GM18868 (cell line): ENCODE measurements around the gene B4GALNT1.
"Not testable (repeated sequence)": the region's sequence is repeated elsewhere in the genome, so short reads cannot be mapped to it uniquely, and the experiment has no call there.

Experiments
- ATAC-seq: cut with Tn5 transposase; IDR thresholded peaks from one replicate; pipeline ENCODE4 v1.9.1; 2021; ENCODE audit warnings: mild to moderate bottlenecking, moderate library complexity; ENCODE audit not compliant: unreplicated experiment

Gene B4GALNT1

GRCh38 chr12:57632958-57633840 is at the start of gene B4GALNT1:
Gene B4GALNT1 (minus strand): TSS chr12:57633201. CDS start chr12:57632132, 1,069 bp downstream.
- peak; percentile 88 for ATAC-seq

DNA sequence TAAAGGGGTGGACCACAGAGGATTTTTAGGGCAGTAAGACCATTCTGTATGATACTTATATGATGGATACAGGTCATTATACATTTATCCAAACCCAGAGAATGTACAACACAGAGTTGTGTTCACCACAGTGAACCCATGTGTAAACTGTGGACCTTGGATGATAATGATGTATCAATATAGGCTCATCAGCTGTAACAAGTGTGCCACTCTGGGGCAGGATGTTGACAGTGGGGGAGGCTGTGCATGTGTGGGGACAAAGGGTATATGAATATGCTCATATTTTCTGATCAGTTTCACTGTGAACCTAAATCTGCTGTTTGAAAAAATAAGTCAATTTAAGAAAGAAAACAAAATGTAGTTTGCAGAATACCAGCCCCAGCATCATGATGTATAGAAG is 46.7 kb upstream of the B4GALNT1 start:
- ATAC-seq = no peak

GRCh38 chr12:57677947-57678346 is 44.9 kb upstream of the B4GALNT1 start:
- not testable (repeated sequence) for ATAC-seq

GRCh38 chr12:57674691-57675090 is 41.7 kb upstream of the B4GALNT1 start:
- no peak for ATAC-seq

- no peak for ATAC-seq
Measured at GRCh38 chr12:57672801-57673200, 39.8 kb upstream of the B4GALNT1 start.

- not testable (repeated sequence) for ATAC-seq
Measured at GRCh38 chr12:57671811-57672210, 38.8 kb upstream of the B4GALNT1 start.

GRCh38 chr12:57669691-57670090 is 36.7 kb upstream of the B4GALNT1 start:
- not testable (repeated sequence) for ATAC-seq

GRCh38 chr12:57666897-57667296 is 33.9 kb upstream of the B4GALNT1 start:
- ATAC-seq = no peak

DNA sequence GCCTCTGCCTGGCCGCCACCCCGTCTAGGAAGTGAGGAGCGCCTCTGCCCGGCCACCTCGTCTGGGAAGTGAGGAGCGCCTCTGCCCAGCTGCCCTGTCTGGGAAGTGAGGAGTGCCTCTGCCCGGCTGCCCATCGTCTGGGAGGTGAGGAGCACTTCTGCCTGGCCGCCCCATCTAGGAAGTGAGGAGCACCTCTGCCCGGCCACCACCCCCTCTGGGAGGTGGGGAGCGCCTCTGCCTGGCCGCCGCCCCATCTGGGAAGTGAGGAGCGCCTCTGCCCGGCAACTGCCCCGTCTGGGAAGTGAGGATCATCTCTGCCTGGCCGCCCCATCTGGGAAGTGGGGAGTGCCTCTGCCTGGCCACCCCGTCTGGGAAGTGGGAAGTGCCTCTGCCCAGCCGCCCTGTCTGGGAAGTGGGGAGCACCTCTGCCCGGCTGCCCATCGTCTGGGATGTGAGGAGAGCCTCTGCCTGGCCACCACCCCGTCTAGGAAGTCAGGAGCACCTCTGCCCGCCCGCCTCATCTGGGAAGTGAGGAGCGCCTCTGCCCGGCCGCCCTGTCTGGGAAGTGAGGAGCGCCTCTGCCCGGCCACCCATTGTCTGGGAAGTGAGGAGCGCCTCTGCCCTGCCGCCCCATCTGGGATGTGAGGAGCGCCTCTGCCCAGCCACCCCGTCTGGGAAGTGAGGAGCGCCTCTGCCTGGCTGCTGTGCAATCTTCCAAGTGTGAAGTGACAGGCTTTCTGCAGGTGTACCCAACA is 32.2 kb upstream of the B4GALNT1 start:
- not testable (repeated sequence) for ATAC-seq

DNA sequence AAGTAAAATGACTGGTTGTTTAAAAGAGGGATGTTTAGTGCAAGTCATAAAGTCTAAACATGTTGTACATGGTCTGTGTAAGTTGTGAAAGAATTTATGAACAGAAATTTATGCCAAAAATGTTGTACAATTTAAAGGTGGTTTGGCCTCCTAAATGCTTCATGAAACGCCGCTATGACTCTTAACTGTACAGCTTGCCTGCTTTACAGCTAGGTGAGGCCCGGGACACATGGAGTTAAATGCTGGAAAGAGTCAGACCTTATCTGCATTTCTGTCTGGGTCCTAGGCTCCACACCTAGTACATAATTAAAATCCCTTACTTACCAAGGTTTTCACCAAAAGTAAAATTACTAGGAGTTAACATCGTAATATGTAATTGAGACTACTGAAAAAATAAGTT is 28.4 kb upstream of the B4GALNT1 start:
- ATAC-seq = no peak

DNA sequence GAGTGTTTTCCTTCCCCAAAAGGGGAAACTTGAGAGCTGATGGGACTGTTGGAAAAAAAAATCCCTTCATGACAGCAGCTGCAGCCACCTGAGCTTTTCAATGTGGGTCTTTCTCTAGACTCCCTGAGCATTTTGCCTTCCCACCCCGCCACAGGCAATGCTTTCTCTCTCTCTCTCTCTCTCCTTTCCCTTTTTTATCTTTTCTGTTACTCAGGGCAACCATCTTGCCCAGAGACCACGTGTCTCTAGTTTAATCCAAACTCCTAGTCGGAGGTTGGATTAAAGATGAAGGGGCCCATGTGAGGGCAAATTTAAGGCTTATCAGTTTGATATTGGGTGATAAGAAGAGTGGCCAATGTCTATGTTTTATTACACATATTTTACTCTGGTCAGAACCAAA is 25.9 kb upstream of the B4GALNT1 start:
- ATAC-seq = no peak

GRCh38 chr12:57657744-57658143 is 24.7 kb upstream of the B4GALNT1 start:
- ATAC-seq = no peak

GRCh38 chr12:57656408-57656807 is 23.4 kb upstream of the B4GALNT1 start:
- ATAC-seq = not testable (repeated sequence)

- no peak for ATAC-seq
Measured at GRCh38 chr12:57655541-57656240, 22.7 kb upstream of the B4GALNT1 start.

GRCh38 chr12:57654042-57654441 is 21.0 kb upstream of the B4GALNT1 start:
- no peak for ATAC-seq

GRCh38 chr12:57646659-57647049 is 13.7 kb upstream of the B4GALNT1 start:
- not testable (repeated sequence) for ATAC-seq

- ATAC-seq = not testable (repeated sequence)
Measured at GRCh38 chr12:57645990-57646658, 13.1 kb upstream of the B4GALNT1 start.

DNA sequence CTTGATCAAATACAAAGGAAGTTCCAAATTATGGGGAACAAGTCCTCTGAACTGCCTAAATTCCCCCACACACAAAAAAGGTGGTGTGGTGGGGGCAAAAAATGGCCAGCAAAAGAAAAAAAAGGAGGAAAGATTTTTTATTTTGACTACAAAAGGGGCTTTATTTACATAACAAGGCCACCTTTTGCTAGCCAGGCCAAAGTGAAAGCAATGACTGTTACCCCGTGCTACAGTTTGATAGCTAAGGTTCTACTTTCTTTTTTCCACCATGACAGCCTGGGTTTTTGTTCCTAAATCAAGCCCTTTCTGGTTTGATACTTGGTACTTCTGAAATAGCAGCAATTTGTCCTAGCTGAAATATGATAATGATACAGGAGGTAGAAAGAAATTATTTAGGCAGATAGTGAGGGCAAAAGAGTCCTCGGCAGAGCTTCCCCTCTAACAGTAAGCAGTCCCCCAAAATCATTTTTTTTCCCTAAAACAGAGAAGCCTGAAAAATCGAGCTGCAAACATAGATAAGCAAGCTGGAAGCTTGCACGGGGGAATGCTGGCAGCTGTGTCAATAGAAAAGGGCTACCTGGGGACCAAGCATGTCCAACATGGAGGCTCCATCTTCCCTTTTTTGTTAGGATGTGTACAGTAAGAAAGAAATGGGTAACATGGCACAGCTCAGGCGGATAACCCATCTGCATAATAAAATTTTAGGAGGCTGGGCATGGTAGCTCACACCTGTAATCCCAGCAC is 8.9 kb upstream of the B4GALNT1 start:
- ATAC-seq = no peak

DNA sequence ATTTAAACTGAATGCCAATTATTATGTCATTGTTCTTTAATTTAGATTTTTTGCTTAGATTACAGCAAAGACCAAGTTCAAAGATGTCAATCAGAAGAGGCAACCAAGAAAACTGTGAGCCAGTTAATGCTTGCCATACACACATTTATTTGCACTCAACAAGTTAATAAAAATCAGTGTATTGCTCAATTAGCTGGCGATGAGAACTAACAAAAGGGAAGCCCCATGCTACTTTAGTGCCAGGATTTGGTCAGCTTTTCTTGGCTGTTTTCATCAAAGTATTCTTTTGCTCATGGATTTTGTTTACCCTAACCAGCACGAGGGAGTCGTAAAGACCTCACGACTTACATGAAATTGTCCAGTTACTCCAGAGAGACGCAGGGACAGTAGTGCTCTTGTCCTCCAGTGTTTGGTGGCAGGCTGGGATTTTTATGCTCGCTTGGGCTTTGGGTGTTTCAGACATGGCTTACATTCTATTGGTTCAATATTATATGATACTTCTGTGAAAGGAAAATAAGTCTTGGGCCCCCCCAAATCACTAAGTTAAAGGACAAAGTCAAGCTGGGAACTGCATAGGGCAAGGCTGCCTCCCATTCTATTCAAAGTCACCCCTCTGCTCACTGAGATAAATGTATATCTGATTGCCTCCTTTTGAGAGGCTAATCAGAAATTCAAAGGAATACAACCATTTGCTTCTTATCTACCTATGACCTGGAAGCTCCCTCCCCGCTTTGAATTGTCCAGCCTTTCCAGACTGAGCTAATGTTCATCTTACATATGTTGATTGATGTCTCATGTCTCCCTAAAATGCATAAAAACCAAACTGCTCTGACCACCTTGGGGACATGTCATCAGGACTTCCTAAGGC is 7.4 kb upstream of the B4GALNT1 start:
- ATAC-seq = no peak
